Activated naive CD8-positive, alpha-beta T cell treated with anti-CD3 and anti-CD28 coated beads, Interleukin-2, amount 50 U/mL, for 16 hours (primary cell): ENCODE measurements around the gene GCNT3.
A peak's percentile ranks its signal among the peaks of the same experiment; 100 is the strongest.
"Not testable (repeated sequence)": the region's sequence is repeated elsewhere in the genome, so short reads cannot be mapped to it uniquely, and the experiment has no call there.

Experiments
- DNase-seq: peaks from one replicate; pipeline ENCODE4 v3.0.0-alpha.2; 2020; ENCODE audit warnings: low read depth, low spot score

GCNT3 gene

GRCh38 chr15:59616379-59616778 is 4.8 kb downstream of the GCNT3 start:
- DNase-seq: no peak

GRCh38 chr15:59618406-59618805 is 6.8 kb downstream of the GCNT3 start:
- DNase-seq: no peak

- DNase-seq: peak; percentile 1
Measured at GRCh38 chr15:59622289-59622688, 10.7 kb downstream of the GCNT3 start.

DNA sequence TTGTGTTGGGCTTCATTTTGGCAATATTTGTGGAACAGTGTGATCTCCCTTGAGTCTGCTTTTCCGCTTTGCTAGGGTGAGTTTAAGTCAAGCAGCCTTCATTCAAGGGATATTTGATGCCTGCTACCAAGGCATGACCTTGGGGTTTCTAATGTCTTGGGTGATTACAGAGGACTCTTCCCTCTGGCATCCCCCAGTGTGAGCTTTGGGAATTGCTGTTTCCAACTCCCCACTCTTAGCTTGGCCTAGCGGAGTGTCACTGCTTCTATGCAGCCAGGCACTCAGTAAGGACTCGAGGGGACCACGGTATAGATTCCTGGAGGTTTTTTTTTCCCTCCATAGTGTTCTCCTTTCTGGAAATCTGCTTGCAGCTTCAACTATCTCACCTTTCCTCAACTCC is 21.1 kb downstream of the GCNT3 start:
- DNase-seq: no peak

DNA sequence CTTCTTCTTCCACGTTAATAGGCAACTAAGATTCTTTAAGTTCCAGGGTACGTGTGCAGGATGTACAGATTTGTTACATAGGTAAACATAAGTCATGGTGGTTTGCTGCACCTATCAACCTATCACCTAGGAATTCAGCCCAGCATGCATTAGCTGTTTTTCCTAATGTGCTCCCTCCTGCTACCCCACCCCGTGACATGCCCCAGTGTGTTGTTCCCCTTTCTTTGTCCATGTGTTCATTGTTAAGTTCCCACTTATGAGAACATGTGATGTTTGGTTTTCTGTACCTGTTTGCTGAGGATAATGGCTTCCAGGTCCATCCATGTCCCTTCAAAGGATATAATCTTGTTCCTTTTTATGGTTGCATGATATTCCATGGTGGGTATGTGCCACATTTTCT is 24.6 kb downstream of the GCNT3 start:
- DNase-seq: no peak

- DNase-seq: not testable (repeated sequence)
Measured at GRCh38 chr15:59637507-59637906, 25.9 kb downstream of the GCNT3 start.

DNA sequence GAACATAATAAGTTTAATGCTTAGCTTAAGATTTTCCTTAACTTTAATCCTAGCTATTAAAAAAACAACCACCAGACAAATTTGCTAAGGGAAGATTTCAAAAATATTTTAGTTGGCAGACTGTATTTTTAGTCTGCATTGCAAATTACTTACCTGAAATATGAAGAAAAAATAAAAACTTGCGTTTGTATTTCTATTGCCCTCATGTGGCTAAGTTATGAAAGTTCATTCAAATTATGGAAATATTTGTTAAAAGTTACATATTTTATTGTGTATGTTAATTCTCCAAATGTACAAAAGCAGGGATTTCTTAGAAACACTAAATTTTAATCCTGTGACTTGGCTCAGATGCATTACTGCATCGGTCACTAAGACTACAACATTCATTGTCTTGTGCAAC is 30.8 kb downstream of the GCNT3 start:
- no peak for DNase-seq

GRCh38 chr15:59644756-59645155 is 33.2 kb downstream of the GCNT3 start:
- no peak for DNase-seq

DNA sequence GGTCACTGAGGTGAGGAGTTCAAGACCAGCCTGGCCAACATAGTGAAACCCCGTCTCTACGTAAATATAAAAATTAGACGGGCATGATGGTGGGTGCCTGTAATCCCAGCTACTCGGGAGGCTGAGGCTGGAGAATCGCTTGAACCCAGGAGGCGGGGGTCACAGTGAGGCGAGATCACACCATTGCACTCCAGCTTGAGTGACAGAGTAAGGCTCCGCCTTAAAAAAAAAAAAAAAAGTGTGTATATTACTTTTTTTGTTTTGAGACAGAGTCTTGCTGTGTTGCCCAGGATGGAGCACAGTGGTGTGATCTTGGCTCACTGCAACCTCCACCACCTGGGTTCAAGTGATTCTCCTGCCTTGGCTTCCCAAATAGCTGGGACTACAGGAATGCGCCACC is 34.2 kb downstream of the GCNT3 start:
- not testable (repeated sequence) for DNase-seq

DNA sequence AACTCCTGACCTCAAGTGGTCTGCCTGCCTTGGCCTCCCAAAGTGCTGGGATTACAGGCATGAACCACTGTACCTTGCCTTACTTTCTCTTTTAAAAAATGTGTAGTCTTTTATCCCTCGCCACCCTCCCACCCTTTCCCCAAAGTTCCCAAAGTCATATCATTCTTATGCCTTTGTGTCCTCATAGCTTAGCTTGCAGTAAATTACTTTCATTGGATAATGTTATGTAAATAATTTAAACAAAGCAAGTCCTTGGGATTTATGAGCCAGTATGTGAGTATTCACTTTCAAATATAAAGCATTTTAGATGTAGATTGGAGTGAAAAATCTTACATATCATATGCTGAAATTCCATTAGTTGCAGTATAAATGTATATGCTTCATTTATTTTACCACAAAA is 34.7 kb downstream of the GCNT3 start:
- DNase-seq: no peak

DNA sequence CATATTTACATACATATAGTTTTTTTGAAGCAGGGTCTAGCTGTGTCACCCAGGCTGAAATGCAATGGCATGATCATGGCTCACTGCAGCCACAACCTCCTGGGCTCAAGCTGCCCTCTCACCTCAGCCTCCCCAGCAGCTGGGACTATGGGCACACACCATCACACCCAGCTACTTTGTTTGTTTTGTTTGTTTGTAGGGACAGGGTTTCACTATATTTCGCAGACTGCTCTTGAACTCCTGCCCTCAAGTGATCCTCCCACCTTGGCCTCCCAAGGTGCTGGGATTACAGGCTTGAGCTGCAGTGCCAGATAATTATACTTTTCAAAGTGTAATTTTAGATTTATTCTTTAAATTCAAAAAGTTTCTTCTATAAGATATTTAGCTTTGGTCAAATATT is 35.5 kb downstream of the GCNT3 start:
- no peak for DNase-seq

DNA sequence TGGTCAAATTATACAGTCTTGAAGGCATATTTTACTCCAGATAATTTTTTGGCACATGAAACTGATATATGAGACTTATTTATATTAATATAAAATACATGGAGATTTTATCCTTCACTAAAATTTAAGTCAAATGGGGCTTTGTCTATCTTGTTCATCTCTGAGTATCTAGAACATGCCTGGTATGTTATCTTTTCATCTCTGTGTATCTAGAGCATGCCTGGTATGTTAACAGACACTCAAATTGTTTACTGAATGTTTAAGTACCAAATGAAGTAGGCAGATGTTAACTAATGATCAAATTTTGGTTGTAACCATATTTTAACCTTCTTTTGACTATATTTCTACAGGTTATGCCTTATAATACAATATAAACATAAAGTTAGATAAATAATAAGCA is 38.0 kb downstream of the GCNT3 start:
- DNase-seq: no peak

DNA sequence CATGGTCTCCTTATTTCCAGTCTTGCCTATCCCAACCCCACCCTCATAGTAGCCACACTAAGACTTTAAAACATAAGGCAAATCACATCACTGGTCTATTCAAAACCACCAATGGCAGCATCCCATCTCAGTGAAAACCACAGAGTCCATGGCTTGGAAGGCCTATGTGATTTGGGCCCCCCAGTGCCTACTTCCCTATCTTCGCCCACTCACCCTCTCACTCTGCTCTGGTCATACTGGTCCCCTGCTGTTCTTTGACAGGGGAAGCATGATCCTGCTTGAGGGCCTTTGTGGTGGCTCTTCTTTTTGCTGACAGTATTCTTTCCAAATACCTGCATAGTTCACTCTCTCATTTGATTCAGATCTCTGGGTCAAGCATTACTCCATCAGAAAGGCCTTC is 42.5 kb downstream of the GCNT3 start:
- no peak for DNase-seq

GRCh38 chr15:59656897-59657634 is 45.5 kb downstream of the GCNT3 start, which contains the start of gene GTF2A2:
Gene GTF2A2, minus strand, starts transcription at chr15:59657515. Its CDS starts 5,238 bp downstream, at chr15:59652277.
- DNase-seq: peak; percentile 84

DNA sequence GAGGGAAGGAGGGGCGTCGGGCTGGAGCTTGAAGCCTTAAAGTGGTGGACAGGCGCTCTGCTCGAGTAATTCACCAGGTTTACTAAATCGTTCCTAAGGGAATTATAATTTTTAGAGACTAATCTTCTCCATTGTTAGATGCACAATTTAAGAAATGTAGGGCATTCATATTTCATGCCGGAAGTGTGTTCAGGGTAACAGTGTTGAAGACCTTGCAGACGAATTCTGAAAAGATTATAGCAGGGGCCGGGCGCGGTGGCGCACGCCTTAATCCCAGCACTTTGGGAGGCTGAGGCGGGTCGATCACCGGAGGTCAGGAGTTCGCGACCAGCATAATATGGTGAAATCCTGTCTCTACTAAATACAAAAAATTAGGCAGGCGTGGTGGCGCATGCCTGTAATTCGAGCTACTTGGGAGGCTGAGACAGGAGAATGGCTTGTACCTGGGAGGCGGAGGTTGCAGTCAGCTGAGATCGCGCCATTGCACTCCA is 46.1 kb downstream of the GCNT3 start:
- no peak for DNase-seq

- DNase-seq: no peak
Measured at GRCh38 chr15:59659366-59659765, 47.8 kb downstream of the GCNT3 start.

DNA sequence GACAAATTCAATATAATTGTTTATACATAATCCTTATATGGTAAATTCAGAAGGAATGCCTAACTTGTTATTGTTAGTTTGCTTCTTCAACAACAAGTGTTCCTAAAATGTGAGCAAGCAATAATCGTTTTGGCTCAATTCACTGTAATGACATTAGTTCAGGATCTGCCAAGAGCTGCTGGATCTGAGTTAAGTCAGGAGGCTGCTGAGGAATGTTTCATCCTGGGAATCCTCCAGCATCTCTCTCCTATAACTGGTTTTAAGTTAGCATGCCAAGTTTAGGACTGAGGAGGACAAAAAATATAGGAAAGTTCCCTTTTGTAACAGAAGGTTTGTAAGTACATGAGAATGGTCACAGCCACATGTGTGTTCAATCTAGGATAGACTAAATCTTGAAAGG is 50.7 kb downstream of the GCNT3 start:
- DNase-seq: no peak

GRCh38 chr15:59668556-59668955 is 57.0 kb downstream of the GCNT3 start:
- DNase-seq: no peak
